OCI-LY1 (cell line): ENCODE data around the gene CGB7.

Experiments
- H2AFZ ChIP-seq: fragments of 200-600 bp; sonication (generic), shearing (Covaris generic); 2 replicates; pipeline ENCODE4 v1.6.0; 2014; ENCODE audit warnings: antibody characterized with exemption, mild to moderate bottlenecking, low read length
- H3F3A ChIP-seq: fragments of 200-600 bp; sonication (generic), shearing (Covaris generic); 2 replicates; pipeline ENCODE4 v1.6.0; 2014; ENCODE audit warnings: mild to moderate bottlenecking, antibody characterized with exemption, low read length, moderate library complexity; ENCODE audit not compliant: insufficient read depth
- H3K27ac ChIP-seq: fragments of 200-600 bp; sonication (generic); 2 replicates; pipeline ENCODE4 v1.5.1; 2014; ENCODE audit warnings: low read length, mixed run types, mild to moderate bottlenecking, low read depth; ENCODE audit not compliant: poor library complexity, severe bottlenecking
- H3K27me3 ChIP-seq: fragments of 200-600 bp; sonication (generic); 2 replicates; pipeline ENCODE4 v1.6.0; 2014; ENCODE audit warnings: antibody characterized with exemption, mild to moderate bottlenecking, low read length, moderate library complexity; ENCODE audit not compliant: insufficient read depth
- H3K36me3 ChIP-seq: fragments of 200-600 bp; sonication (generic); 2 replicates; pipeline ENCODE4 v1.6.1; 2014; ENCODE audit warnings: mild to moderate bottlenecking, antibody characterized with exemption, low read length, moderate library complexity, mixed read lengths; ENCODE audit not compliant: insufficient read depth
- H3K4me1 ChIP-seq: fragments of 200-600 bp; sonication (generic); 2 replicates; pipeline ENCODE4 v1.5.1; 2014; ENCODE audit warnings: mild to moderate bottlenecking, low read length, moderate library complexity; ENCODE audit not compliant: insufficient read depth, severe bottlenecking
- H3K4me2 ChIP-seq: fragments of 200-600 bp; sonication (generic), shearing (Covaris generic); 2 replicates; pipeline ENCODE4 v1.6.1; 2014; ENCODE audit warnings: low read length
- H3K4me3 ChIP-seq: fragments of 200-600 bp; sonication (generic); 2 replicates; pipeline ENCODE4 v1.5.1; 2014; ENCODE audit warnings: low read length, low read depth, mild to moderate bottlenecking, mixed read lengths; ENCODE audit not compliant: poor library complexity, severe bottlenecking
- H3K79me2 ChIP-seq: fragments of 200-600 bp; shearing (Covaris generic); 2 replicates; pipeline ENCODE4 v1.6.1; 2016; ENCODE audit warnings: mixed run types, low read length, mixed read lengths; ENCODE audit not compliant: insufficient read depth
- H3K9ac ChIP-seq: fragments of 200-600 bp; sonication (generic), shearing (Covaris generic); 2 replicates; pipeline ENCODE4 v1.6.1; 2014; ENCODE audit warnings: mild to moderate bottlenecking, low read length, mixed read lengths
- H3K9me2 ChIP-seq: fragments of 200-600 bp; sonication (generic), shearing (Covaris generic); 2 replicates; pipeline ENCODE4 v1.6.1; 2014; ENCODE audit warnings: low read depth, mild to moderate bottlenecking, low read length, mixed read lengths
- H3K9me3 ChIP-seq: fragments of 200-600 bp; shearing (Covaris generic); 2 replicates; pipeline ENCODE4 v1.6.1; 2014; ENCODE audit warnings: low read length, mixed read lengths
- H4K20me1 ChIP-seq: fragments of 200-600 bp; sonication (generic), shearing (Covaris generic); 2 replicates; pipeline ENCODE4 v1.6.0; 2016; ENCODE audit warnings: mild to moderate bottlenecking, low read length; ENCODE audit not compliant: insufficient read depth
- EZH2 ChIP-seq: fragments of 200-600 bp; sonication (generic), shearing (Covaris generic); IDR thresholded peaks from 2 replicates; pipeline ENCODE4 v1.8.0; 2017; ENCODE audit warnings: borderline replicate concordance, mixed run types, mild to moderate bottlenecking, antibody characterized with exemption, low read length, moderate library complexity, mixed read lengths
- TF ChIP-seq, protein P1 (sequence below): fragments of 200-600 bp; sonication (generic), shearing (Covaris generic); IDR thresholded peaks from 2 replicates; pipeline ENCODE4 v1.5.1; 2017; ENCODE audit warnings: mild to moderate bottlenecking, antibody characterized with exemption, low read length, moderate library complexity, mixed read lengths

Gene CGB7

DNA sequence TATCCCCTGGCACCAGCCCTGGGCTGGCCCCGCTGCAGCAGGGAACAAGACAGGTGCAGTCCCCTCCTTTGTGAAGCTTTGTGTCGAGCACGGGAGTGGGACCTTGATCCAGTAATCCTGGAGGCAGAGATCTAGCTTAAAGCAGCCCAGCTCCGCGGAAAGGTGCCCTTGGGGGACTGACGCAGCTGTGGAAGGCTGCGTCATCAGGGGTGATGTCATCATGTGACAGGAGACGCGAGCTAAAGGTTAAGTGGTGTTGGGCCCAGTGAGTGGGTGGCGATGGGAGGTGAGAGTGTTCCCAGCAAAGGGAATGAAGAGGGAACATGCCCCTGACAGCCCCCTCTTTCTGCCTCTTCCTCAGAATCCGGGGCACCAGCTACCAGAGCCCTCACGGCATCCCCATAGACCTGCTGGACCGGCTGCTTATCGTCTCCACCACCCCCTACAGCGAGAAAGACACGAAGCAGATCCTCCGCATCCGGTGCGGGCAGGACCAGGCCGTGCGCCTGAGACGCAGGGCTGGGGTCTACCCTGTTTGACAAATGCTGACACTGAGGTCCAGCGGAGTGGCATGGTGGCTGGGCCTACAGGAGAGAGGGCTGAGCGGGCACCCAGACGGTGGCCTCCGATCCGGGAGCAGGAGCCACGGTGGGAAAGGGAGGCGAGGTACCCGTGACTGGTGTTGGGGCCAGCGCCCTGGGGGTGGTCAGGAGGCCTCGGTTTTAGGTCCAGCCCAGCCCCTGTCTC lies 43.3 kb downstream of the CGB7 start:
- no peaks in the 10 kb centered on the region for H3K9me2 ChIP-seq
- H3K79me2 ChIP-seq: no peaks in the 10 kb centered on the region
- no peak overlapping the region for H3K27ac ChIP-seq
- no peaks in the 10 kb centered on the region for H4K20me1 ChIP-seq
- peaks cover 65% of the 10 kb centered on the region for H3K36me3 ChIP-seq
- H3K4me2 ChIP-seq: no peak overlapping the region
- no peak overlapping the region for H3K4me3 ChIP-seq
- H3K9ac ChIP-seq: no peak overlapping the region
- TF ChIP-seq EZH2: no peak
- TF ChIP-seq, protein P1, sequence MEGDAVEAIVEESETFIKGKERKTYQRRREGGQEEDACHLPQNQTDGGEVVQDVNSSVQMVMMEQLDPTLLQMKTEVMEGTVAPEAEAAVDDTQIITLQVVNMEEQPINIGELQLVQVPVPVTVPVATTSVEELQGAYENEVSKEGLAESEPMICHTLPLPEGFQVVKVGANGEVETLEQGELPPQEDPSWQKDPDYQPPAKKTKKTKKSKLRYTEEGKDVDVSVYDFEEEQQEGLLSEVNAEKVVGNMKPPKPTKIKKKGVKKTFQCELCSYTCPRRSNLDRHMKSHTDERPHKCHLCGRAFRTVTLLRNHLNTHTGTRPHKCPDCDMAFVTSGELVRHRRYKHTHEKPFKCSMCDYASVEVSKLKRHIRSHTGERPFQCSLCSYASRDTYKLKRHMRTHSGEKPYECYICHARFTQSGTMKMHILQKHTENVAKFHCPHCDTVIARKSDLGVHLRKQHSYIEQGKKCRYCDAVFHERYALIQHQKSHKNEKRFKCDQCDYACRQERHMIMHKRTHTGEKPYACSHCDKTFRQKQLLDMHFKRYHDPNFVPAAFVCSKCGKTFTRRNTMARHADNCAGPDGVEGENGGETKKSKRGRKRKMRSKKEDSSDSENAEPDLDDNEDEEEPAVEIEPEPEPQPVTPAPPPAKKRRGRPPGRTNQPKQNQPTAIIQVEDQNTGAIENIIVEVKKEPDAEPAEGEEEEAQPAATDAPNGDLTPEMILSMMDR: no peak
- H3F3A ChIP-seq: no peaks in the 10 kb centered on the region
- no peaks in the 10 kb centered on the region for H3K27me3 ChIP-seq
- H3K4me1 ChIP-seq: peaks cover 22% of the 10 kb centered on the region
- no peak overlapping the region for H2AFZ ChIP-seq
- H3K9me3 ChIP-seq: no peaks in the 10 kb centered on the region

DNA sequence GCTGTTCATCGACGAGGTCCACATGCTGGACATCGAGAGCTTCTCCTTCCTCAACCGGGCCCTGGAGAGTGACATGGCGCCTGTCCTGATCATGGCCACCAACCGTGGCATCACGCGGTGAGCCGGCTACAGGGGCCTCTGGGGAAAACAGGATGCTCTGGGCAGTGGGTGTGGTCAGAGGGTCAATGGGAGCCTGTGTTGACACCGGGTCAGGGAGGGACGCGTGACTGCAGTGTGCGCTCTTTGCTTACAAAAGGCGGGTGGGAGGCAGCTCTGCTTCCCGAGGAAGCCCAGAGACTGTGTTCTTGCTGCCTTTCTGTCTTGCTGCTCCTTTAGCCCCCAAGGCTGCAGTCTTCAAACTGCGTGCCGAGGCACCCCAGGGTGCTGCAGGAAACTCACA lies 46.4 kb downstream of the CGB7 start:
- Histone ChIP-seq H3K36me3 (peaks cover 84% of the 10 kb centered on the region), H3K27me3 (no peaks in the 10 kb centered on the region), H3K4me3 (no peak overlapping the region), H3F3A (no peaks in the 10 kb centered on the region), H2AFZ (no peak overlapping the region), H3K9me2 (no peaks in the 10 kb centered on the region), H3K9me3 (no peaks in the 10 kb centered on the region), H4K20me1 (no peaks in the 10 kb centered on the region), H3K27ac (no peak overlapping the region), H3K4me1 (no peaks in the 10 kb centered on the region), H3K9ac (no peak overlapping the region), H3K79me2 (no peaks in the 10 kb centered on the region), H3K4me2 (no peak overlapping the region)
- no peak for TF ChIP-seq EZH2
- TF ChIP-seq, protein P1: no peak

DNA sequence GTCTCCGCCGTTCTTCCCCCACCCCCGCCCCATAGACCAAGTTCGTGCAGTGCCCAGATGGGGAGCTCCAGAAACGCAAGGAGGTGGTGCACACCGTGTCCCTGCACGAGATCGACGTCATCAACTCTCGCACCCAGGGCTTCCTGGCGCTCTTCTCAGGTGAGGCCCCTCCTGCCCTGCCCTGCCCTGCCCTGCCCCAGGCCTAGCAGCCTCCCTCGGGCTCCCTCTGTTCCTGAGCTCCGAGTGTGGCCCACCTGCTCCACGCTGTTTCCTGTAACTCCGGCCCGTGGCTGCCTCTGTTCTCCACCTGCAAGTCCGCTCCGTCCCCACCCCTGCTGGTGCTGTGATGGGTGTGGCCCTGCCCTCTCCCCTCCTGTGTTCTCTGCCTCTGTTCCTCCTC lies 47.1 kb downstream of the CGB7 start:
- no peaks in the 10 kb centered on the region for H3K9me3 ChIP-seq
- no peak overlapping the region for H3K4me2 ChIP-seq
- H3K9ac ChIP-seq: no peak overlapping the region
- no peak overlapping the region for H2AFZ ChIP-seq
- no peaks in the 10 kb centered on the region for H4K20me1 ChIP-seq
- H3K36me3 ChIP-seq: peaks cover 84% of the 10 kb centered on the region
- H3K4me1 ChIP-seq: no peaks in the 10 kb centered on the region
- H3F3A ChIP-seq: no peaks in the 10 kb centered on the region
- TF ChIP-seq EZH2: no peak
- TF ChIP-seq, protein P1: no peak
- no peaks in the 10 kb centered on the region for H3K27me3 ChIP-seq
- H3K4me3 ChIP-seq: no peak overlapping the region
- no peaks in the 10 kb centered on the region for H3K9me2 ChIP-seq
- H3K79me2 ChIP-seq: no peaks in the 10 kb centered on the region
- H3K27ac ChIP-seq: no peak overlapping the region
